Brain microvascular endothelial cell (primary cell): ENCODE measurements around the gene VARS1.

Experiments used
- DNase-seq: peaks from one replicate; pipeline ENCODE4 v3.0.0-alpha.2; 2020
- H3K27ac ChIP-seq: fragments of 250-450 bp; sonication (Bioruptor Pico); 2 replicates; pipeline ENCODE4 v1.5.1; 2020; ENCODE audit warnings: mild to moderate bottlenecking, moderate library complexity
- H3K27me3 ChIP-seq: fragments of 250-450 bp; sonication (Bioruptor Pico); replicated peaks from 2 replicates; pipeline ENCODE4 v1.5.1; 2020; ENCODE audit warnings: mild to moderate bottlenecking
- H3K36me3 ChIP-seq: fragments of 250-450 bp; sonication (Bioruptor Pico); replicated peaks from 2 replicates; pipeline ENCODE4 v1.5.1; 2020; ENCODE audit warnings: mild to moderate bottlenecking
- H3K4me3 ChIP-seq: 2 replicates; pipeline ENCODE4 v1.5.1; 2011; ENCODE audit warnings: low read depth, mild to moderate bottlenecking, control low read depth, low read length, moderate library complexity
- in situ Hi-C: cut with HindIII; loops from 2 replicates; pipeline ENCODE4 v1.10.0; 2017; ENCODE audit warnings: low sequenced_read_pairs, low pct_ligation_motif_present
- TF ChIP-seq, protein P1 (sequence below): IDR thresholded peaks from 2 replicates; pipeline ENCODE4 v1.5.1; 2011; ENCODE audit warnings: low read depth, mild to moderate bottlenecking, moderate library complexity, low read length, control low read depth, inconsistent platforms; ENCODE audit errors: missing control alignments

The VARS1 gene

DNA sequence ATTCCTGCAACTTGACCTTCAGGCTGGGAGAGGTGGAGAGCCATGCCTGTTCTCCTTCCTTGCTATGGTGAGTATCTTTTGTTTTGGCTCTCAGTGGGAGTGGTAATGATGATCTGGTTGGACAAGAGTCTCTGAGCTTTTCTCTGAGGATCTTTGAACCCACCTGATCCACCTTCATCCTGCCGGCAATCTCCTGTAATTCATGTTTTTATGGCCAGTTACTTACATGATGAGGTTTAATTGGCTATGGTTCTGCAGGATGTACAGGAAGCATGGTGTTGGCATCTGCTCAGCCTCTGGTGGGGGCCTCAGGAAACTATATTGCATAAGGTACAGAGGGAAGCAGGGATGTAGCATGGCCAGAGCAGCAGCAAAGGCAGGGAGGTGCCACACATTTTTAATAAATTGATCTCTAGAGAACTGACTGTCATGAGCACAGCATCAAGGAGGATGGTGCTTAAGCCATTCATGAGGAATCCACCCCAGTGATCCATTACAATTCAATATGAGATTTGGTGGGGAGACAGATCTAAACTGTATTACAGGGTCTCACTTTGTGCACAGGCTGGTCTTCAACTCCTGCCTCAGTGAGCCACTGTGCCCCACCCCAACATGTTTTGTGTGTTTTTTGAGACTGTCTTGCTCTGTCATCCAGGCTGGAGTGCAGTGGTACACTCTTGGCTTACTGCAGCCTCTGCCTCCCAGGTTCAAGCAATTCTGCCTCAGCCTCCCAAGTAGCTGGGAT is 42.0 kb upstream of the VARS1 start:
- no peak for DNase-seq
- in situ Hi-C loops = no loop called here
- no peaks in the 10 kb centered on the region for H3K27me3 ChIP-seq
- peak overlapping the region; percentile 95 for H3K4me3 ChIP-seq
- TF ChIP-seq, protein P1, sequence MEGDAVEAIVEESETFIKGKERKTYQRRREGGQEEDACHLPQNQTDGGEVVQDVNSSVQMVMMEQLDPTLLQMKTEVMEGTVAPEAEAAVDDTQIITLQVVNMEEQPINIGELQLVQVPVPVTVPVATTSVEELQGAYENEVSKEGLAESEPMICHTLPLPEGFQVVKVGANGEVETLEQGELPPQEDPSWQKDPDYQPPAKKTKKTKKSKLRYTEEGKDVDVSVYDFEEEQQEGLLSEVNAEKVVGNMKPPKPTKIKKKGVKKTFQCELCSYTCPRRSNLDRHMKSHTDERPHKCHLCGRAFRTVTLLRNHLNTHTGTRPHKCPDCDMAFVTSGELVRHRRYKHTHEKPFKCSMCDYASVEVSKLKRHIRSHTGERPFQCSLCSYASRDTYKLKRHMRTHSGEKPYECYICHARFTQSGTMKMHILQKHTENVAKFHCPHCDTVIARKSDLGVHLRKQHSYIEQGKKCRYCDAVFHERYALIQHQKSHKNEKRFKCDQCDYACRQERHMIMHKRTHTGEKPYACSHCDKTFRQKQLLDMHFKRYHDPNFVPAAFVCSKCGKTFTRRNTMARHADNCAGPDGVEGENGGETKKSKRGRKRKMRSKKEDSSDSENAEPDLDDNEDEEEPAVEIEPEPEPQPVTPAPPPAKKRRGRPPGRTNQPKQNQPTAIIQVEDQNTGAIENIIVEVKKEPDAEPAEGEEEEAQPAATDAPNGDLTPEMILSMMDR = no peak
- peak overlapping the region; percentile 23 for H3K27ac ChIP-seq
- peaks cover 46% of the 10 kb centered on the region for H3K36me3 ChIP-seq

DNA sequence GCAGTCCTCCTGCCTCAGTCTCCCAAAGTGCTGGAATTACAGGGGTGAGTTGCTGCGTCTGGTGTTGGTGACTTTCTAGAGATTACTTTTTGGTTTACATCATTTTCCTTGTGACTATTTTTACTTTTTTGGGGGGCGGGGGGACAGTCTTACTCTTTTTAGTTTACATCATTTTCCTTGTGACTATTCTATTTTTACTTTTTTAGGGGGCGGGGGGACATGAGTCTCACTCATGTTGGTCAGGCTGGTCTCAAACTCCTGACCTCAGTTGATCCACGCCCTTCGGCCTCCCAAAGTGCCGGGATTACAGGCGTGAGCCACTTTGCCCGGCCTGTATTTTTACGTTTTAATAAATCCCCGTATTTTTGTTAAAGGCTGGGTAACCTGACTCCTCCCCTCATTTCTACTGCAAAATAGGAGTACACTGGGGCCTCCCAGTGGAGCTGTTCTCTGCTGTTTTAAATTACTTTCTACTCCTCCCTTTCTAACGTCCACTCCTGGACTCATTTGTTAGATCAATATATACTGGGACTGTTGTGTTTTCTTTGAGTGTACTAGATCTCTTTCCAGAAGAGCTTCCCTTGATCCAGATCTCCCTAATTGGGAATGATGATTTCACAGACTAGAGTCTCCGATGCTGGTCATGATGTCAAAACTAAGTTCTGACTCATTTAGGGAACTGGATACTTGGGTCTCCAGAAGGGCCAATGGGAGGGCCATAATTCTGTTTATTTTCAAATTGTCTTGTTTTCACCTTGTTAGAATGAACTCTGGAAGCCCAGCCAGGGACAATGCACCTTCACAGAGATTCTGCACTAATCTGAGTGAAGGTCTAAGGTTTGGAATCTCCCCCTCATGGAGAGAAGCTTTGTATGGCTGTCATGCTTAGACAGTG is 41.2 kb upstream of the VARS1 start:
- Histone ChIP-seq H3K27me3 (no peaks in the 10 kb centered on the region), H3K27ac (peak overlapping the region; percentile 23), H3K4me3 (peak overlapping the region; percentile 95), H3K36me3 (peaks cover 46% of the 10 kb centered on the region)
- in situ Hi-C loops = no loop called here
- TF ChIP-seq, protein P1 = peak; percentile 7
- no peak for DNase-seq

DNA sequence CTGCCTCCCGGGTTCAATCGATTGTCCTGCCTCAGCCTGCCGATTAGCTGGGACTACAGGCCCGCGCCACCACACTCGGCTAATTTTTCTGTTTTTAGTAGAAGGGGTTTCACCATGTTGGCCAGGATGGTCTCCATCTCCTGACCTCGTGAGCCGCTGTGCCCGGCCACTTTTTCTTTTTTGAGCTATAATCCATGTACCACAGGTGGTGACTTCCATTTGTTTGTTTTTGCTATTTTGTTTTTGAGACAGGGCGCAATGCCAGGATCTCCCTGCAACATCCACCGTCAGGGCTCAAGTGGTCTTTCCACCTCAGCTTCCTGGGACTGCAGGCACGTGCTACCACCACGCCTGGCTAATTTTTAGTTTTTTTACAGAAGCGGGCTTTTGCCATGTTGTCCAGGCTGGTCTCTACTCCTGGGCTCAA is 40.5 kb upstream of the VARS1 start:
- no peak for DNase-seq
- Histone ChIP-seq H3K27me3 (no peaks in the 10 kb centered on the region), H3K27ac (peak overlapping the region; percentile 23), H3K36me3 (peaks cover 45% of the 10 kb centered on the region), H3K4me3 (peak overlapping the region; percentile 95)
- in situ Hi-C loops = no loop called here
- TF ChIP-seq, protein P1 = no peak

DNA sequence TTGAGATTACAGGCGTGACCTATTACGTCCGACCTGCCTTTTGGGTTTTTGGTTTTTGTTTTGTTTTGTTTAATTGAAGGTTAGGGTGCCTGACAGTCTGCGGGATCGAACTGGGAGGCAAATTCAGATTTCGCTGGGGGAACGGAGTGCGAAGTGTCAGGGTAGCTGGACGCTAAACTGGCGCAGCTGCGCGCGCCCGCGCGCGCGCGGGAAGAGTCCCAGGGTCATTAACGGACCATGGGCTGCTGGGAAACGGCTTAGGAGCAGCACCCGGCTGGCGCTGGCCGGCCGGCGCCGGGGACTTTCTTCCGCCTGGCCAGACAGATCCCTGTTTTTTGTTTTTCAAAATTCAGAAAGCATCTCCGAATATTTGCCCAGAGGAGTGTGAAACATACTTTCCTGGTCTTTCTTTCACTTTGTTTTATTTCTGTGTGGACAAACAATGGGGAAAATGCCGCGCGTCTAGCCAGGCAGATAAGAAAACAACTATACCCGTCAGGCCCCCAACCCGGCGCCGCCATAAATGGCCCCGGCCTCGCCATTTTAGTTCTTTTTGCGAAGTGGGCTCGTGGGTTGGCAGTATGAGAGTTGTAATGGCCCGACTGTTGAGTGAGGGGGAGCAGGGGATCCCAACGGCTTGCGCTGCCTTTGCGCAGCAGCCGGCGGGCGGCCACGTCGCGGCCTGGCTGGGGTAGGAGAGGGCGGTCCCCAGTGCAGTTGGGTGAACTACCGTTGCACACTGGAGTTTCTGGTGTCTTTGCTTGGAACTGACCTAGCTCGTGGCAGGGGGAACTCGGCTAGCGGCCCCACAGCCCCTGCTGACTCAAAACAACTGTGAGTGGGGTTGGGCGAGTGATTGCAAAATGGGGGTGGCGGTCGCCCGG is 39.1 kb upstream of the VARS1 start:
- DNase-seq = peak; percentile 73
- no peaks in the 10 kb centered on the region for H3K27me3 ChIP-seq
- TF ChIP-seq, protein P1 = no peak
- H3K27ac ChIP-seq = peak overlapping the region; percentile 98
- peak overlapping the region; percentile 95 for H3K4me3 ChIP-seq
- in situ Hi-C loops = no loop called here
- peaks cover 31% of the 10 kb centered on the region for H3K36me3 ChIP-seq

DNA sequence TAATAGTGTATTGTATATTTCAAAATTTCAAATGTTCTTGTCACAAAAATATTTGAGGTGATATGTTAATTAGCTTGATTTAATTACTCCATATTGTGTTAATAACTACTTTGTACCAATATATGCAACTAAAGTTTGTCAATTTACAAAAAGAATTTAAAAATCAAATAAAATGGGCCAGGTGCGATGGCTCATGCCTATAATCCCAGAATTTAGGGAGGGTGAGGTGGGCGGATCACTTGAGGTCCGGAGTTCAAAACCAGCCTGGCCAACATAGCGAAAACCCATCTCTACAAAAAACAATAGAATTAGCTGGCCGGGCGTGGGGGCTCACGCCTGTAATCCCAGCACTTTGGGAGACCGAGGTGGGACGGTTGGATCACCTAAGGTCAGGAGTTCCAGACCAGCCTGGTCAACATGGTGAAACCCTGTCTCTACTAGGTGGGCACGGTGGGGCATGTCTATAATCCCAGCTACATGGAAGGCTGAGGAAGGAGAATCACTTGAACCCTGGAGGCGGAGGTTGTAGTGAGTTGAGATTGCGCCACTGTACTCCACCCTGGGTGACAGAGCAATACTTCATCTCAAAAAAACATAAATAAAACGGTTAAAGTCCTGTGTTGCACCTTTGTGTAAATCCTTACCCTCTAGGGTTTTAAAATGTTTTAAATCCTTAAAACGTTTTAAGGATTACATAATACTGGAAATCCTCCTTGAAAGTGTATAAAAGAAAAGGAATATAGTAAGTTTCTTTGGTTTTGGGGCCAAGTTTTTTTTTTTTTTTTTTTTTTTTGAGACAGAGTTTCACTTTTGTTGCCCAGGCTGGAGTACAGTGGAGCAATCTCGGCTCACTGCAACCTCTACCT is 36.0 kb upstream of the VARS1 start:
- H3K27ac ChIP-seq = no peak overlapping the region
- TF ChIP-seq, protein P1 = no peak
- H3K27me3 ChIP-seq = no peaks in the 10 kb centered on the region
- peaks cover under 1% of the 10 kb centered on the region for H3K36me3 ChIP-seq
- in situ Hi-C loops = no loop called here
- no peak overlapping the region for H3K4me3 ChIP-seq
- no peak for DNase-seq
